BE2C (cell line): ENCODE measurements around the gene ABCA12.

Source experiments
- DNase-seq: peaks from one replicate; pipeline ENCODE4 v3.0.0-alpha.2; 2020
- H3K27me3 ChIP-seq: fragments of 250-450 bp; sonication (Bioruptor Pico); 2 replicates; pipeline ENCODE4 v1.5.1; 2020; ENCODE audit warnings: mild to moderate bottlenecking
- H3K36me3 ChIP-seq: fragments of 250-450 bp; sonication (Bioruptor Pico); 2 replicates; pipeline ENCODE4 v1.5.1; 2020; ENCODE audit warnings: mild to moderate bottlenecking
- H3K4me1 ChIP-seq: fragments of 250-450 bp; sonication (Bioruptor Pico); 2 replicates; pipeline ENCODE4 v1.5.1; 2020
- H3K4me3 ChIP-seq: 2 replicates; pipeline ENCODE4 v1.5.1; 2011; ENCODE audit warnings: low read depth, low read length
- H3K9me3 ChIP-seq: fragments of 250-450 bp; sonication (Bioruptor Pico); 2 replicates; pipeline ENCODE4 v1.5.1; 2020
- TF ChIP-seq, protein P1 (sequence below): IDR thresholded peaks from 2 replicates; pipeline ENCODE4 v1.5.1; 2012; ENCODE audit warnings: mild to moderate bottlenecking, low read depth, low read length

The ABCA12 gene

DNA sequence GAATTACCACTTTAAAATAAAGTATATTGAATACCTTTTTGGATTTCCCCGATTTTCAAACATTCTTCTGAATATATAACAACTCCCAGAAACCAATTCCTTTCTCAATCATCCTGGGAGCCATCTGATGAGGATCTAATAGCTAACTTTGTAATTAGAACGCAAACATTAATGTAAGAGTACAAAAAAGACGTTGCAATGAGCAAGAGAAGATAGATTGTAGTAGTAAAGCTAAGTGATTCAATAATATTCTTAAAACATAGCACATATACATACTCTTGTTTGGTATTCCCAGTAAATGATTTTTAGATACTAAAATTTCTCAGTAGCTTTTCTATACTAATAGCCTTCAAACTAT lies 1.1 kb downstream of the ABCA12 start:
- H3K27me3 ChIP-seq: no peaks in the 10 kb centered on the region
- no peaks in the 10 kb centered on the region for H3K9me3 ChIP-seq
- DNase-seq: no peak
- no peaks in the 10 kb centered on the region for H3K36me3 ChIP-seq
- TF ChIP-seq, protein P1, sequence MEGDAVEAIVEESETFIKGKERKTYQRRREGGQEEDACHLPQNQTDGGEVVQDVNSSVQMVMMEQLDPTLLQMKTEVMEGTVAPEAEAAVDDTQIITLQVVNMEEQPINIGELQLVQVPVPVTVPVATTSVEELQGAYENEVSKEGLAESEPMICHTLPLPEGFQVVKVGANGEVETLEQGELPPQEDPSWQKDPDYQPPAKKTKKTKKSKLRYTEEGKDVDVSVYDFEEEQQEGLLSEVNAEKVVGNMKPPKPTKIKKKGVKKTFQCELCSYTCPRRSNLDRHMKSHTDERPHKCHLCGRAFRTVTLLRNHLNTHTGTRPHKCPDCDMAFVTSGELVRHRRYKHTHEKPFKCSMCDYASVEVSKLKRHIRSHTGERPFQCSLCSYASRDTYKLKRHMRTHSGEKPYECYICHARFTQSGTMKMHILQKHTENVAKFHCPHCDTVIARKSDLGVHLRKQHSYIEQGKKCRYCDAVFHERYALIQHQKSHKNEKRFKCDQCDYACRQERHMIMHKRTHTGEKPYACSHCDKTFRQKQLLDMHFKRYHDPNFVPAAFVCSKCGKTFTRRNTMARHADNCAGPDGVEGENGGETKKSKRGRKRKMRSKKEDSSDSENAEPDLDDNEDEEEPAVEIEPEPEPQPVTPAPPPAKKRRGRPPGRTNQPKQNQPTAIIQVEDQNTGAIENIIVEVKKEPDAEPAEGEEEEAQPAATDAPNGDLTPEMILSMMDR: no peak
- H3K4me3 ChIP-seq: no peak overlapping the region
- H3K4me1 ChIP-seq: peaks cover 15% of the 10 kb centered on the region

DNA sequence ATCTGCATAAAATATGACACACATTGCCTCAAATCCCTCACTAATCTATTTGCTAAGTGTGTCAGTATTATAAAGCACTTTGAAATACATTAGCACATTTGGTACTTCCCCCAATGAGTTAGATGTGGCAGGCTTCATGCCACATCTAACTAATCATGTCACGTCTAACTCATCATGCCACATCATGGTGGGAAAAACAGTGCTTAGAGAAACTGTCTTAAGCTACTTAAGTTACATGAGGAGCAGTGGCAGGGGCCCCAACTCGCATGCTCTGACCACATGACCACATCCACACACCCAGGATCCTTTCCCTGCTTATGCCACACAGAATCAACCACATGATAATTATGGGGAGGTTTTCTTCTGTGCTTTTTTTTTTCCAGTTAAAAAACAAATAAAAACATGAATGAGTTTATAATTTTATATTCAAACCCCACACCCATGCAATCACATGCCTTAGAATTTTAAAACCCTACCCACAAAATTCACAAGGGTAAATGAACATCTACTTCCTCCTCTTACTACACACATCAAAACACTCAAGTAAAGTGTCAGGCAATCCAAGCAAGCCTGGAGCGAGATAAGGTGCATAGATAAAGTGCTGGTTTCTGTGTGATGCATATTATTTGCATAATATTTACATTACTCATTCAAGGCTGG lies 1.6 kb downstream of the ABCA12 start:
- Histone ChIP-seq H3K4me3 (no peak overlapping the region), H3K36me3 (no peaks in the 10 kb centered on the region), H3K9me3 (no peaks in the 10 kb centered on the region), H3K4me1 (peaks cover 15% of the 10 kb centered on the region), H3K27me3 (no peaks in the 10 kb centered on the region)
- TF ChIP-seq, protein P1: no peak
- no peak for DNase-seq

DNA sequence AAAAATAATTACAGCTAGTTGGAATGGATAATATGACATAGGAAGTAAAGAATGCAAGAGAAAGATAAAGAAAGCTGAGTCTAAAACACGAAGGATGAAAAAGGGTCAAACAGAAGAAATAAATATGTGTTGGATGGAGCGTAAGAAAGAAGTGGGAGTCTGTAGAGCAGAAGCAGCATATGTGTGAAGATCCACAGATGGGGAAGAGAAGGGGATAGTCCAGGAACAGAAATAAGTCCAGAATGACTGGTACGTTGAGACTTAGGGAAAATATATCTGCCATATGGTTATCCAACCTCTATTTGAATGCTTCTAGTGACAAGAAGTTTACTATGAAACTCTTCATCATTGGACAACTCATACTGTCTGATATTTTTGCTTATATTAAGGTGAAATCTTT lies 18.0 kb downstream of the ABCA12 start:
- no peak for DNase-seq
- H3K9me3 ChIP-seq: no peaks in the 10 kb centered on the region
- no peaks in the 10 kb centered on the region for H3K4me1 ChIP-seq
- no peaks in the 10 kb centered on the region for H3K27me3 ChIP-seq
- TF ChIP-seq, protein P1: no peak
- no peaks in the 10 kb centered on the region for H3K36me3 ChIP-seq
- no peak overlapping the region for H3K4me3 ChIP-seq

DNA sequence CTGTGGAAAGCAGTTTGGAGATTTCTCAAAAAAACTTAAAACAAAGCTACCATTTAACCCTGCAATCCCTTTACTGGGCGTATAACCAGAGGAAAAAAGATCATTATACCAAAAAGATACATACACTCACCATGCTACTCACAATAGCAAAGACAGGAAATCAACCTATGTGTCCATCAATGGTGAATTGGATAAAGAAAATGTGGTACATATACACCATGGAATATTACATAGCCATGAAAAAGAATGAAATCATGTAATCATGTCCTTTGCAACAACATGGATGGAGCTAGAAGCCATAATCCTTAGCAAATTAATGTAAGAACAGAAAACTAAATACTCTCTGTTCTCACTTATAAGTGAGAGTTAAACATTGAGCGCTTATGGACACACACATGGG lies 18.6 kb downstream of the ABCA12 start:
- no peak overlapping the region for H3K4me3 ChIP-seq
- H3K9me3 ChIP-seq: no peaks in the 10 kb centered on the region
- TF ChIP-seq, protein P1: no peak
- H3K4me1 ChIP-seq: no peaks in the 10 kb centered on the region
- DNase-seq: no peak
- no peaks in the 10 kb centered on the region for H3K36me3 ChIP-seq
- no peaks in the 10 kb centered on the region for H3K27me3 ChIP-seq

DNA sequence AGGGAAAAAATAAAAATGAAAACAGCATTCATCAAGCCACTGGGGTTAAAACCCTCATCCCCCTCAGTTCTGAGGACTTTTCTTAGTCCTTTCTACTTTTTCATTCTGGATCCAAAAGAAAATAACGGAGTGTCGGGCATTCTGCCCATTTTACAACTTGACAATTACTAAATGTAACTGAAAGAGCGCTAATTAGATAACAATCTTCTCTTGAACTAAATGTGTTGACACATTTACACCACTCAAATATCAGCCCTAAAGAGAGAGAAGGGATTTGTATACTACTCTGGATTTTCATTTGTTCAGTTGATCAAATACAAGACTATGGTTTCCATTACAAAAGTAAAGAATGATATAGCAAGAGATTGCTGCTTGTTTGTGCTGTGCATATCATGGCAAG lies 27.5 kb downstream of the ABCA12 start:
- Histone ChIP-seq H3K4me3 (no peak overlapping the region), H3K4me1 (peaks cover 6% of the 10 kb centered on the region; the same call in 1 of the 2 replicates), H3K36me3 (no peaks in the 10 kb centered on the region), H3K9me3 (no peaks in the 10 kb centered on the region), H3K27me3 (no peaks in the 10 kb centered on the region)
- TF ChIP-seq, protein P1: no peak
- no peak for DNase-seq

DNA sequence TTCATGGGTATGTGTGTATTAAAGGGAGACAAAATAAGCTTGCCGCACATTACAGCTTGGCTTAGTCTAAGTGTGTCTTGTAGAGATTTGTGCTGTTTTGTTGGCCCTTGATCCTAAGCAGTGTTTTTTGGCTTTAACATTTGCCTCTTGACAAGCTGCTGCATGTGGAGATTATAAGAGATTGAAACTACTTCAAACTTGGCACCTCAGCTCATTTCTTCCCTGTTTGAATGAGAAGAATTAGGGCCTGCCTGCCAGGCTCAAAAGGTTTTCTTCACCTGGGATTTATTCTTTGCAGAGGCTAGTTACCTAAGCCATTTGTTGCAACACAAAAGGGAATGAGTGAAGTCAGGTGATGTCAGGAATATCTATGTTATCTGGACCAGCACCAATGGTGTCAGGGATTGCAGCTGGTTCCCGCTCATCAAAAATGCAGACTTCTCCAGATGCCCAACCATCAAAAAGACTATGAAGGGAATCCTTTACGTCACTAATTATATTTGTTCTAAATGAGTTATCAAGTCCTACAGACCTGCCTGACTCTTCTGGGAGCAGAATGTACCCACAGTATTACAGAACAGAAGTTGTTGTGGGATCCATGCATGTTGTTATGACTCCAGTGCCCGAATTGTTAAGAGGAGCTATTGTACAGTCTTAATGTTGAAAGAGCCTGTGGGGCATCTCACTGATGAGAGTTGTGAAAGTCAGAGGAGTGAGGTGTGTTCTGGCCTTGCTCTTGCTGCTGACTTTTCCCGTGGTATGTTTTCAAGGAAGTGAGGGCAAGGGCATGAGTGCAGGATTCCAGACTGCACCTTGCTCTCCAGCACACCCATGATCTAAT lies 31.0 kb downstream of the ABCA12 start:
- Histone ChIP-seq H3K9me3 (no peaks in the 10 kb centered on the region), H3K27me3 (no peaks in the 10 kb centered on the region), H3K36me3 (no peaks in the 10 kb centered on the region), H3K4me3 (no peak overlapping the region), H3K4me1 (peaks cover 6% of the 10 kb centered on the region; the same call in 1 of the 2 replicates)
- no peak for DNase-seq
- TF ChIP-seq, protein P1: no peak
